Skeletal muscle tissue (tissue), 4 donors: ENCODE data around the gene CROCC2. TPM values are rescaled to one million over a fixed set of nuclear protein-coding genes. Genes with fewer than 3 reads are reported as not detected.

Experiments used
- H3K27ac ChIP-seq: one replicate; pipeline ENCODE4 v1.7.0; 2013; ENCODE audit warnings: mild to moderate bottlenecking, low read depth, low read length, inconsistent platforms
- H3K27me3 ChIP-seq, 3 donors: one replicate each; pipeline ENCODE4 v1.7.0; 2013; ENCODE audit warnings: low read length in 3 of 3; ENCODE audit not compliant: control insufficient read depth in 3 of 3, insufficient read depth in 3 of 3
- H3K36me3 ChIP-seq, 3 donors: one replicate each; pipeline ENCODE4 v1.7.0; 2013; ENCODE audit warnings: low read length in 3 of 3; ENCODE audit not compliant: control insufficient read depth in 3 of 3, insufficient read depth in 3 of 3
- H3K4me1 ChIP-seq, 3 donors: one replicate each; pipeline ENCODE4 v1.7.0; 2013; ENCODE audit warnings: low read length in 3 of 3, mild to moderate bottlenecking in 3 of 3; ENCODE audit not compliant: control insufficient read depth in 3 of 3, insufficient read depth in 3 of 3
- H3K4me3 ChIP-seq, 3 donors: one replicate each; pipeline ENCODE4 v1.7.0; 2013; ENCODE audit warnings: low read length in 3 of 3
- H3K9ac ChIP-seq, 3 donors: one replicate each; pipeline ENCODE4 v1.7.0; 2013; ENCODE audit warnings: low read length in 3 of 3, mild to moderate bottlenecking in 3 of 3, moderate library complexity in 2 of 3, low read depth in 1 of 3
- H3K9me3 ChIP-seq, 3 donors: one replicate each; pipeline ENCODE4 v1.7.0; 2013; ENCODE audit warnings: low read length in 3 of 3; ENCODE audit not compliant: control insufficient read depth in 3 of 3
- total RNA-seq: library from RNA; depleted of rRNA; stranded (reverse); fragments of >200 nt; gene quantifications from one replicate; pipeline ENCODE4 v1.2.3, GENCODE V29; 2014
- donor health status: Osteomylitis.

Gene CROCC2
- total RNA-seq, 1 donor from 2014 or later: under 0.01 TPM

GRCh38 chr2:241030883-241031282 is 124.7 kb downstream of the CROCC2 start:
- no peak overlapping the region for H3K4me3 ChIP-seq
- peaks cover 26 to 43% (median 39%) of the 10 kb centered on the region in 3 donors for H3K36me3 ChIP-seq
- H3K4me1 ChIP-seq: no peaks in the 10 kb centered on the region
- no peak overlapping the region for H3K27ac ChIP-seq
- H3K9ac ChIP-seq: no peak overlapping the region
- H3K27me3 ChIP-seq: no peaks in the 10 kb centered on the region
- H3K9me3 ChIP-seq: peaks cover 0 to 1% (median 0%) of the 10 kb centered on the region in 3 donors

GRCh38 chr2:241031436-241032165 is 125.5 kb downstream of the CROCC2 start:
- Histone ChIP-seq H3K36me3 (peaks cover 26 to 40% (median 39%) of the 10 kb centered on the region in 3 donors), H3K4me1 (peaks cover 0 to 3% (median 0%) of the 10 kb centered on the region in 3 donors), H3K9ac (no peak overlapping the region), H3K27me3 (no peaks in the 10 kb centered on the region), H3K4me3 (no peak overlapping the region), H3K9me3 (peaks cover 0 to 1% (median 0%) of the 10 kb centered on the region in 3 donors), H3K27ac (no peak overlapping the region)

- Histone ChIP-seq H3K36me3 (peaks cover 30 to 55% (median 37%) of the 10 kb centered on the region in 3 donors), H3K4me3 (no peak overlapping the region), H3K4me1 (peaks cover 0 to 4% (median 0%) of the 10 kb centered on the region in 3 donors), H3K9me3 (no peaks in the 10 kb centered on the region), H3K27ac (no peak overlapping the region), H3K9ac (no peak overlapping the region), H3K27me3 (no peaks in the 10 kb centered on the region)
Measured at GRCh38 chr2:241033336-241033987, 127.3 kb downstream of the CROCC2 start.

GRCh38 chr2:241033994-241034393 is 127.9 kb downstream of the CROCC2 start:
- no peaks in the 10 kb centered on the region for H3K9me3 ChIP-seq
- H3K27me3 ChIP-seq: no peaks in the 10 kb centered on the region
- no peak overlapping the region for H3K9ac ChIP-seq
- H3K27ac ChIP-seq: no peak overlapping the region
- no peak overlapping the region for H3K4me3 ChIP-seq
- peaks cover 0 to 4% (median 0%) of the 10 kb centered on the region in 3 donors for H3K4me1 ChIP-seq
- H3K36me3 ChIP-seq: peaks cover 34 to 59% (median 41%) of the 10 kb centered on the region in 3 donors

- no peaks in the 10 kb centered on the region for H3K27me3 ChIP-seq
- H3K9me3 ChIP-seq: no peaks in the 10 kb centered on the region
- peaks cover 37 to 65% (median 47%) of the 10 kb centered on the region in 3 donors for H3K36me3 ChIP-seq
- H3K4me3 ChIP-seq: no peak overlapping the region
- H3K4me1 ChIP-seq: peaks cover 0 to 4% (median 0%) of the 10 kb centered on the region in 3 donors
- H3K27ac ChIP-seq: no peak overlapping the region
- no peak overlapping the region for H3K9ac ChIP-seq
Measured at GRCh38 chr2:241034490-241035141, 128.5 kb downstream of the CROCC2 start.

GRCh38 chr2:241035142-241035817 is 129.1 kb downstream of the CROCC2 start:
- peaks cover 0 to 4% (median 0%) of the 10 kb centered on the region in 3 donors for H3K4me1 ChIP-seq
- H3K27me3 ChIP-seq: no peaks in the 10 kb centered on the region
- H3K9ac ChIP-seq: no peak overlapping the region
- H3K9me3 ChIP-seq: no peaks in the 10 kb centered on the region
- no peak overlapping the region for H3K4me3 ChIP-seq
- H3K27ac ChIP-seq: no peak overlapping the region
- H3K36me3 ChIP-seq: peaks cover 43 to 71% (median 51%) of the 10 kb centered on the region in 3 donors

- H3K9me3 ChIP-seq: no peaks in the 10 kb centered on the region
- no peak overlapping the region for H3K4me3 ChIP-seq
- H3K27me3 ChIP-seq: no peaks in the 10 kb centered on the region
- no peak overlapping the region for H3K9ac ChIP-seq
- H3K27ac ChIP-seq: no peak overlapping the region
- H3K36me3 ChIP-seq: peaks cover 44 to 71% (median 50%) of the 10 kb centered on the region in 3 donors
- H3K4me1 ChIP-seq: peaks cover 0 to 4% (median 0%) of the 10 kb centered on the region in 3 donors
Measured at GRCh38 chr2:241035818-241036396, 129.8 kb downstream of the CROCC2 start.

- no peak overlapping the region for H3K9ac ChIP-seq
- no peak overlapping the region for H3K27ac ChIP-seq
- H3K4me3 ChIP-seq: peak overlapping the region in 1 of 3 donors; percentile 6
- no peaks in the 10 kb centered on the region for H3K27me3 ChIP-seq
- peaks cover 43 to 67% (median 51%) of the 10 kb centered on the region in 3 donors for H3K36me3 ChIP-seq
- H3K4me1 ChIP-seq: peaks cover 0 to 4% (median 0%) of the 10 kb centered on the region in 3 donors
- no peaks in the 10 kb centered on the region for H3K9me3 ChIP-seq
Measured at GRCh38 chr2:241036397-241036963, 130.3 kb downstream of the CROCC2 start.

GRCh38 chr2:241036964-241037421 is 130.9 kb downstream of the CROCC2 start:
- Histone ChIP-seq H3K27ac (no peak overlapping the region), H3K4me1 (peaks cover 0 to 4% (median 0%) of the 10 kb centered on the region in 3 donors), H3K4me3 (no peak overlapping the region), H3K9me3 (no peaks in the 10 kb centered on the region), H3K36me3 (peaks cover 42 to 65% (median 51%) of the 10 kb centered on the region in 3 donors), H3K9ac (no peak overlapping the region), H3K27me3 (no peaks in the 10 kb centered on the region)
